Activated T-helper 2 cell treated with anti-CD3 and anti-CD28 coated beads, Interferon-gamma antibody, Interleukin-2, Interleukin-4, amounts not matched to agents 10 μg/mL and 5 μg/mL and 100 μg/mL, durations not matched to agents 14 hours and 24 hours and 36 hours (primary cell): Measurements from ENCODE around the gene MLLT10. TPM values are rescaled to one million over a fixed set of nuclear protein-coding genes. Genes with fewer than 3 reads are reported as not detected.

Source experiments
- DNase-seq: peaks from one replicate; pipeline ENCODE4 v3.0.0; 2021; ENCODE audit warnings: low spot score
- H3K27ac Mint-ChIP-seq: one replicate; pipeline ENCODE4 v1.8.0; 2021; ENCODE audit warnings: mixed read lengths
- H3K27me3 Mint-ChIP-seq: one replicate; pipeline ENCODE4 v1.8.0; 2021; ENCODE audit warnings: low read depth, mixed read lengths
- H3K36me3 Mint-ChIP-seq: one replicate; pipeline ENCODE4 v1.8.0; 2021; ENCODE audit warnings: low read depth, mixed read lengths
- H3K4me1 Mint-ChIP-seq: one replicate; pipeline ENCODE4 v1.8.0; 2021; ENCODE audit warnings: low read depth, mixed read lengths
- H3K4me3 Mint-ChIP-seq: one replicate; pipeline ENCODE4 v1.8.0; 2021; ENCODE audit warnings: low read depth, mild to moderate bottlenecking, moderate library complexity, mixed read lengths
- H3K9me3 Mint-ChIP-seq: one replicate; pipeline ENCODE4 v1.8.0; 2021; ENCODE audit warnings: mixed read lengths
- intact Hi-C: fragments of 100-400 bp; cut with micrococcal nuclease; formaldehyde crosslinking; loops from one replicate; pipeline ENCODE4 v1.15.1; 2023
- total RNA-seq: library from RNA; stranded (reverse); gene quantifications from 2 replicates; pipeline ENCODE4 v1.2.3, GENCODE V29; 2022

The MLLT10 gene
- total RNA-seq, 1 donor from 2014 or later, result 47.4 TPM

DNA sequence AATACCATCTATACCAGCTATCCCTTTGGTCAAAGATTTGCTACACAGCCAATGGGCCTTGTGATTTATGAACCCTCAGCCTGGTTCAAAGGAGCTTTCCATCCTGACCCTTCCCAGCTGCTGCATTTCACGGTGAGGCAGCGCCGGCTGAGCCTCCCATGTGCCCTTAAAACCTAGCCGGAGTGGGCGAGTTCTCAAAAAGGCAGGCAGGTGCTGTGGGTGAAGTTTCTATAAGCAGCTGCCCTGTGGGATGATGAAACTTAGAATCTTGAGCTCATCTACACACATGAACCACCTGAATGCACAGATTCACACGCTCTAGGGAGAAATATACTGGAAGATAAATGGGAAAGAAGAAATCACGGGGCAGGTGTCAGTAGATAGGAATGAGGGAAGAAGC, 224.7 kb downstream of the MLLT10 start:
- H3K4me1 Mint-ChIP-seq, result no peaks in the 10 kb centered on the region
- no peaks in the 10 kb centered on the region for H3K36me3 Mint-ChIP-seq
- H3K4me3 Mint-ChIP-seq, result no peak overlapping the region
- DNase-seq, result no peak
- H3K27me3 Mint-ChIP-seq, result no peaks in the 10 kb centered on the region
- H3K9me3 Mint-ChIP-seq, result no peaks in the 10 kb centered on the region
- H3K27ac Mint-ChIP-seq, result no peak overlapping the region
- intact Hi-C loops, result no loop called here

DNA sequence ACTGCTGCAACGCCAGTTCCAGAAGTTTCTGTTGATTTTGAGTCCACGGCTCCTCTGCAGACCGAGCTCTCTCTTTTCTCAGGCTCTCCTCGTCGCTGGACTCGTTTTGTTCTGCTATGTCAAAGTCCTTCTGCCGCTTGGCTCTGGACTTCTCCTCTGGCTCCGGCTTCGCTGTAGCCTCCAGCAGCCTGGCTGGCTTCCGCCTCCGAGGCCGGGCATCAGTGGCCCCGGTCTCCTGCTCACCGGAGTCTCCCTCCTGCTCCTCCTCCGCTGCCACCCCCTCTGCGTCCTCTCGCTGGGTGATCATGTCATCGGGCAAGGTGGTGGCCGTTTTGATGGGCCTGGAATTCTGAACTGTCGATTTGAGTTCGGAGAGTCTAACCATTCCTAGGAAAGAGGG, 225.2 kb downstream of the MLLT10 start:
- intact Hi-C loops, result no loop called here
- Mint-ChIP-seq H3K27me3 (no peaks in the 10 kb centered on the region), H3K27ac (no peak overlapping the region), H3K4me1 (peaks cover 3% of the 10 kb centered on the region), H3K36me3 (no peaks in the 10 kb centered on the region), H3K4me3 (no peak overlapping the region), H3K9me3 (no peaks in the 10 kb centered on the region)
- DNase-seq, result no peak

DNA sequence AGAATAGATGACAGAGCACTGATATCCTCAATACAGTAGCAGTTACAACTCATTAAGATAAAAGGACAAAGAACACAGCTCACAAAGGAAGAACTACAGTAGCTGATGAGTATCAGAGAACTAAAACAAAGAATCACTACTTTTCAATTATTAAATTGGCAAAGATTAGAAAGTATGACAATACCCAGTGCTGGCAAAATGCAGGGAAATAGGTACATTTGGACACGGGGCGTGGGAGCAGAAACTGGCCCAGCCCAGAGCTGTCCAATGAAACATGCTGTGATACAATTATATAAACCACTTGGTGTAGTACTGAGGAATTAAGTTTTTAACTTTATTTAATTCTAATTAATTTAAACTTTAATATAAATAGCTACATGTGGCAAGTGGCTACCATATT, 226.3 kb downstream of the MLLT10 start:
- H3K9me3 Mint-ChIP-seq, result no peaks in the 10 kb centered on the region
- H3K36me3 Mint-ChIP-seq, result no peaks in the 10 kb centered on the region
- H3K27ac Mint-ChIP-seq, result no peak overlapping the region
- no peaks in the 10 kb centered on the region for H3K27me3 Mint-ChIP-seq
- peaks cover 8% of the 10 kb centered on the region for H3K4me1 Mint-ChIP-seq
- H3K4me3 Mint-ChIP-seq, result no peak overlapping the region
- intact Hi-C loops, result no loop called here
- DNase-seq, result no peak

DNA sequence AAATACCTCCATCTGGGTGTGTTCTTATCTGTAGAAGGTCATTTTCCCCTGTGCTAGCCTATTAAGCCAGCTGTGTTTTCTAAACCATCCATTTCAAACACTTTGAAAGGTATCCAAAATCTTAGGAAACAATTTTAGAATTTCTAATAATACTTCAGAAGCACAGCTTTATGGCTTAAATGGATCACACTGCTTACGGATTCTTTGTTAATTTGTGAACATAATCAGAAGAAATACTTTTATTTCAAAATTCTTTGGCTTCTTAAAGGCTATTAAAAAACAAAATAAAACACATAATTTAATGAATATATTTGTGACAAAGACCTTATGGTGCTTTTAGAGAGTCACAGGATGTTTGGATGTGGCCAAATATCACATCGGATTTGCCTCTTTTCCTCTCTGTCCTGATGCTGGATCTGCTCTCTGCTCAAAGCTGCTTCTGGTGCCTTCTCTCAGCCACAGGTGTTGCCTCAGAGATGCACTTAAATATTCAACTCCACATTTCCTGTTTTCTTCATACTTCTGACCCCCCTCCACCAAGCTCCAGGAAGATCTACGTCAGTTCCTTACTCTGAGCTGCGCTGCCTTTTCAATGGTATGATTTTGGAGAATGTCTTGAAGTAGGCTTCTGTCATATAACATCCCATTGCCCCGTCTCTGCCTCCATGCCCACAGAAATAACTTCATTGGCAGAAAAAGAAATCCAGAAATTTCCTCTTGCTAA, 230.6 kb downstream of the MLLT10 start:
- peak overlapping the region; percentile 42 for H3K27ac Mint-ChIP-seq
- intact Hi-C loops, result no loop called here
- H3K27me3 Mint-ChIP-seq, result no peaks in the 10 kb centered on the region
- no peaks in the 10 kb centered on the region for H3K9me3 Mint-ChIP-seq
- H3K4me1 Mint-ChIP-seq, result peaks cover 8% of the 10 kb centered on the region
- DNase-seq, result no peak
- no peak overlapping the region for H3K4me3 Mint-ChIP-seq
- H3K36me3 Mint-ChIP-seq, result no peaks in the 10 kb centered on the region

DNA sequence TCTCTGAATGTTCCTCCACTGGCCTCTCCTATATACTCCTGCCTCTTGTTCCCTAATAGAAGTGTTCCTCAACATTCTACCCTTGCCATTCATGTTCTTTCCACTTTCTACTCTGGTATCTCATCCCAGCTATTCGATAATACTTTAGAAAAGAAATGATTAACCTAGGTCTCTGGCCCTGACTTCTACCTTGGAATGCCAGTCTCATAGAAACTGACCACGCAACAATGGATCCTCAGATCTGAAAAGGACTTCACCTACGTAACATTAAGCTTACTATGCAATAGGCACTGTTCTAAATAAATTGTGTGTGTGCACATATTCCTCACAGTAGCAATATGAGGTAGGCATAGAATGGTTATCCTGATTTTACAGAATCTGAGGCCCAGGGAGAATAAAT, 235.0 kb downstream of the MLLT10 start:
- intact Hi-C loops, result no loop called here
- no peak for DNase-seq
- Mint-ChIP-seq H3K4me3 (no peak overlapping the region), H3K27me3 (no peaks in the 10 kb centered on the region), H3K4me1 (peaks cover 5% of the 10 kb centered on the region), H3K27ac (no peak overlapping the region), H3K36me3 (no peaks in the 10 kb centered on the region), H3K9me3 (peaks cover under 1% of the 10 kb centered on the region)

DNA sequence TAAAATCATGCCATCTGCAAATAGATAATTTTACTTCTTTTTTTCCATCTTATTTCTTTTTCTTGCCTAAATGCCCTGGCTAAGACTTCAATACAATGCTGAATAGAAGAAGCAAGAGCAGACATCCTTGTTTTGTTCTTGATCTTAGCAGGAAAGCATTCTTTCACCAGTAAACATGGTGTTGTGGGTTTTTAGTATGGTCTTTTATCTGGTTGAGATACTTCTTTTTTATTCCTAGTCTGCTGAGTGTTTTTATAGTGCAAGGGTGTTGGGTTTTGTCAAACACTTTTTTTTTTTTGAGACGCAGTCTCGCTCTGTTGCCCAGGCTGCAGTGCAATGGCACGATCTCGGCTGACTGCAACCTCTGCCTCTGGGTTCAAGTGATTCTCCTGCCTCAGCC, 237.2 kb downstream of the MLLT10 start:
- H3K4me1 Mint-ChIP-seq, result no peaks in the 10 kb centered on the region
- H3K9me3 Mint-ChIP-seq, result peaks cover 3% of the 10 kb centered on the region
- no peak overlapping the region for H3K27ac Mint-ChIP-seq
- no peak overlapping the region for H3K4me3 Mint-ChIP-seq
- H3K27me3 Mint-ChIP-seq, result no peaks in the 10 kb centered on the region
- no peaks in the 10 kb centered on the region for H3K36me3 Mint-ChIP-seq
- DNase-seq, result no peak
- intact Hi-C loops, result no loop called here

DNA sequence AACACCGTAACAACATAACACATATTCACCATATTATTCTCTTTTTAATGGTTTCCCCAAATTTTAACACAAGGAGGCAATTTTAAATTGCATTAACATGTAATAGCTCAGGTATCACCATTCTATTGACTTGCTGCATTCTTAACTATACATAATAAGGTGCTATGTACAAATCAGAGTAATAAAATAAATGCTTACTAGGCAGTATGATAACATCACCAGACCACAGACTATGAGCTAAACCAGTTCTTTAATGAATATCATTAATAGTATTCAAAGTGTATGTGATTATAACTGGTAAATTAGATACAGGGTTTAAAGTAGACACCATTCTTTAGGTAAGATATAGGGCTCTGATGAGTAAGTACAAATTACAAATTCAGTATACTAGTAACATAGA, 242.9 kb downstream of the MLLT10 start:
- no peak for DNase-seq
- Mint-ChIP-seq H3K4me3 (no peak overlapping the region), H3K36me3 (peaks cover 12% of the 10 kb centered on the region), H3K27ac (no peak overlapping the region), H3K4me1 (peaks cover 6% of the 10 kb centered on the region), H3K9me3 (peaks cover 12% of the 10 kb centered on the region), H3K27me3 (no peaks in the 10 kb centered on the region)
- intact Hi-C loops, result no loop called here

DNA sequence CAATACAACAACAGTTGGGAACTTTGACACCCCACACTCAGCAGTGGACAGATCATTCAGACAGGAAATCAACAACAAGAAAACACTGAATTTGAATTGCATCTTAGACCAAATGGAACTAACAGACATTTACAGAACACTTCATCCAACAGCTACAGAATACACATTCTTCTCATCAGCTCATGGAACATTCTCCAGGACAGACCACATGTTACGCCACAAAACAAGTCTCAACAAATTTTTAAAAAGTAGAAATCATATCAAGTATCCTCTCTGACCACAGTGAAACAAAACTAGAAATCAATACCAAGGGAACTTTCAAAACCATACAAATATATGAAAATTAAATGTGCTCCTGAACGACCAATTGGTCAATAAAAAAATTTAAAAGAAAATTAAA, 257.2 kb downstream of the MLLT10 start:
- Mint-ChIP-seq H3K9me3 (peaks cover 19% of the 10 kb centered on the region), H3K27ac (no peak overlapping the region), H3K36me3 (peaks cover 21% of the 10 kb centered on the region), H3K4me3 (no peak overlapping the region), H3K4me1 (peaks cover 19% of the 10 kb centered on the region), H3K27me3 (no peaks in the 10 kb centered on the region)
- intact Hi-C loops, result no loop called here
- no peak for DNase-seq

Other genes starting within 250 kb of the MLLT10 start
- 0.11 TPM in 2 replicates for gene SKIDA1, start 8.6 kb upstream of the MLLT10 start, total RNA-seq